Central memory CD4-positive, alpha-beta T cell (primary cell): ENCODE measurements around the gene SLC24A3.
"Not testable (repeated sequence)": the region's sequence is repeated elsewhere in the genome, so short reads cannot be mapped to it uniquely, and the experiment has no call there.

Experiments used
- DNase-seq: peaks from one replicate; pipeline ENCODE4 v3.0.0; 2022

Gene SLC24A3

GRCh38 chr20:19730706-19731105 lies 518.3 kb downstream of the SLC24A3 start:
- no peak for DNase-seq

DNA sequence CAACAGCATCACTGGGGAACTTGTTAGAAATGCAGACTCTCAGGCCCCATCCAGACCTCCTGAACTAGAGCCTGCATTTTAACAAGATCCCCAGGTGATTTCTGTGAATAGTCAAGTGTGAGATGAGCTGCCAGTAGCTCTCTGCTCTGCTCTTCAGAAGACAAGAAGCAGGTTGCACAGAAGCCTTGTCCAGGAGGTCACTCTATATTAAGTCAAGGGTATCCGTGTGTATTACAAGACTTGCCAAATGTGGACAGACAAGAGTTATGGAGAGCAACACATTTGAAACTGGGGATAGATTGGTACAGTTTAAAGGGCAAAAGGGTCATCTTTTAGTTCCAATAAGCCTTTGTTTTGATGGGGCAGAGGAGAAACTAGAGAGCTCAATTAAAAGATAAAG lies 522.4 kb downstream of the SLC24A3 start:
- DNase-seq, result no peak

DNA sequence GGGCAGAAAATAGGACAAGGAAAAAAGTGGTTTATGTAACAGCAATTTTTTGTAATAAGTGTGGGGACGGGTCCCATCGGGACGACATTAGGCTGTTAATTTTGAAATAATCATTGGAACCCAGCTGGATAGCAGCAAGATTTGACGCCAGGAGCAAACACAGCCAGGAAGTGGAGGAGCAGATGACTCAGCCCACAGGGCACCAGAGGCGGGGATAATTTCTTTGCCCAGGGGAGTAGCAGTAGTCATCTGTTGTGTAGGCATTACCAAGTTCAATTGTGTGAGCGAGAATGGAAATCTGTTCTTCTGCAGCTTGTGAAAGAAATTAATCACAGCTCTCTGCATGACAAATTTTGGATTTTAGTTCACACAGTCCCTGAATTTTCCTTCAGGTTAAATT lies 523.0 kb downstream of the SLC24A3 start:
- DNase-seq, result no peak

GRCh38 chr20:19737025-19737424 lies 524.6 kb downstream of the SLC24A3 start:
- no peak for DNase-seq

GRCh38 chr20:19738951-19739350 lies 526.5 kb downstream of the SLC24A3 start:
- no peak for DNase-seq

GRCh38 chr20:19739351-19739750 lies 526.9 kb downstream of the SLC24A3 start:
- no peak for DNase-seq

DNA sequence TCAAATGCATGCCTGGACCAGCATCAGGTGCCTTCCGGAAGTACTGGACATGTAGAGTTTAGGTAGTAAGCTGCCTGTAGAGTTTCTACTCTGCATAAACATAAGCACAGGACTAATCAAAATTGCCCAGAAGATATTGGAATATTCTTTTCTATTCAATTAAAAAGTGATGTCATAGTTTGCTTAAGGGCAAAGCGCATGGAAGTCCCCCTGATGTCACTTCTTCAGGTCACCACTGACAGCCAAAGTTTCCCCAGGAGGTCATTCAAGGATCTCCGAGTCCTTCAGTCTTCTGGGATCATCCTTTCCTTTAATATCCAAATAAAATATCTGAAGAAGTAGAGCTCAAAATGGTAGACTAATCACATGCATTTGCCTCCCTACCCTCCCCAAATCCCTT lies 528.1 kb downstream of the SLC24A3 start:
- DNase-seq, result no peak

- no peak for DNase-seq
Observed at GRCh38 chr20:19741924-19742323, 529.5 kb downstream of the SLC24A3 start.

DNA sequence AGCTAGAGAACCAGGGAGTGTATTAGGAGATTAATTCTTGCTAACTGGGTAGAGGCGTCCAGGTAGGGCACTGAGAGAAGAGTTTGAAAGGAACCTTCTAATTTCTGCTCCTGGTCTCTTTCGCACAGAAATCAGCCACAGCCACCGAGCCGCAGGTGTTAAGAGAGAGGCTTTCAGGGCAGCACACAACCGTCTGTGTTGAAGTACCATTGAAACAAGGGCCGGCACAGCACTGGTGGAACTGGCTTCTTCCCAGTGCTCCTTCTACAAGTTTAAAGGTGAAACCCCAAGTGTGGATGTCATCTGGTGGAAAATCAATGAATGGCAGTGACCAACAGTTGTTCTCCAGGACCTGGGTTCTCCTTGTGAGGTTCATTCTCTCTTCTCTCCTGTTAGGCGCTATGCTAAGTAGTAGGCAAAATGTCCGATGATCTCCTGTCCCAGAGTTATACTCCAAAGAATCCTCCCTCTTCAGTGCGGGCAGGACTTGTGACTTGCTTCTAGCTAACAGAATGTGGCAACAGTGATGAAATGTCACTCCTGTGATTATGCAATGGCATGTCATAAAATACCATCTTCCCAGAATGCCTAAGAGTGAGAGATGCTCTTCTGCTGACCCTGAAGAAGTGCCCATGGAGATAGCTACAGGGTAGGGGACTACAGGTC lies 530.7 kb downstream of the SLC24A3 start:
- DNase-seq, result no peak

DNA sequence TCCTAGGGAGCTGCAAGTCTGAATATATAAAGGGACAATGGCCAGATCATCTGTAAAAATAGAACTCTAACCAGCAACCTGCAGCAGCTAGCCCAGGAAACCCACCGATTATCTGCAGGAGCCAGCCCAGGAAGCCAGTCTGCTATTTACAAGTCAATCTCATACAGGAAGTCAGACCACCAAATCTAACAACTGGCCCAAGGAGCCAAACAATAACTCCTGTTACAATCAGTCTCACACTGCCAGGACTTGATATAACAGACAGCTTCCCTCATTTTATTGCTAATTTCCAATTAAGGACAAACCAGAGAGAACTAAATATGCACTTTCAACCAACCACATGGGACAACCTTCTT lies 531.2 kb downstream of the SLC24A3 start:
- no peak for DNase-seq

DNA sequence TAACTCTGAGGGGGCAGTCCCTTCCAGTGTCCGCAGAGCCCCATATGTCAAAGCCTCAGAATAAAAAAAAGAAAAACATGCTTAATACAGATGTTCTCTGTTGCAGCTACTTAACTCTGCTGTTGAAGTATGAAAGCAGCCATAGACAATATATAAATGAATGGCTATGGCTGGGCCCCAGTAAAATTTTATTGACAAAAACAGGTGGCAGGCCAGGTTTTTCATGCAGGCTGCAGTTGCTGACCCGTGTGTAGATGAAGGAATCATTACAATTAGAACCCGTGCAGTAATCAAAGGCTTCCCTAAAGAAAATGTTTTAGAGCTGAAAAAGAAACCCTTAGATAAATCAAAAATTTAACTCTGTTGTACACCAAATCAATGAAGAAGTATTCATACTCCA lies 532.7 kb downstream of the SLC24A3 start:
- no peak for DNase-seq

- DNase-seq, result no peak
Observed at GRCh38 chr20:19745584-19745983, 533.1 kb downstream of the SLC24A3 start.

DNA sequence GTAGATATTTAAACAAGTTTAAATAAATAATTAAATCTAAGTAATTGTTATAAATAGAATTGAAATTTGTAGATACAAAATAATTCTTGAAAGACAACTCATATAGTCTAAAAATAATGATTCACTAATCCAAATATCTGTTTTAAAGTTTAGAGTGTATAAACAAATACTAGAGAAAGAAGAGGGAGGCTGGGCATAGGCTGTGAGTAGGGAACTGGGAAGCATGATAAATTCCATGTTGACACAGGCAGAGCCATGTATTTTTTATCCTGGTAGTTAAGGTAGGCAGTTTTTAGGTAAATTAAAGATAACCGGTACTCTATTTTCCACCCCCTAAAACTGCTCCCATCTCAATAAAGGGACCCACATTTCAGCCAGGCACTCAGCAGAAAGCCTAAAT lies 534.0 kb downstream of the SLC24A3 start:
- DNase-seq, result no peak

GRCh38 chr20:19747903-19748302 lies 535.5 kb downstream of the SLC24A3 start:
- no peak for DNase-seq

DNA sequence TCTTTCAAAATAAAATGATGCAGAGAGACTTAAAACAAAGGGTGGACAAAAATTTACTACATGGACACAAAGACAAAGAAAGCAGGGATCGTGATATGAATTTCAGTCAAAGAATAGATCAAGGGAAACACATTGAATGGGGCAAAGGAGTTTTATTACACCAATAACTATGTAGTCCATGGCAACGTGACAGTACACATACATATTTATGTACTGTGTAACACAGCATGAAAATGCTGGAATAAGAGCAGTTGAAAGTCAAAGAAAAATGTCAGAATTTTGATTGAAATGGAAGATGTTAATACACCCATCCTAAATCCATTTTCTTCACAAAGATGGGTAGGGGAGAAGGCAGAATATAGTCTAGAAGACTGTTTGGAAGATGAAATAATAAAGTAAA lies 536.2 kb downstream of the SLC24A3 start:
- no peak for DNase-seq

DNA sequence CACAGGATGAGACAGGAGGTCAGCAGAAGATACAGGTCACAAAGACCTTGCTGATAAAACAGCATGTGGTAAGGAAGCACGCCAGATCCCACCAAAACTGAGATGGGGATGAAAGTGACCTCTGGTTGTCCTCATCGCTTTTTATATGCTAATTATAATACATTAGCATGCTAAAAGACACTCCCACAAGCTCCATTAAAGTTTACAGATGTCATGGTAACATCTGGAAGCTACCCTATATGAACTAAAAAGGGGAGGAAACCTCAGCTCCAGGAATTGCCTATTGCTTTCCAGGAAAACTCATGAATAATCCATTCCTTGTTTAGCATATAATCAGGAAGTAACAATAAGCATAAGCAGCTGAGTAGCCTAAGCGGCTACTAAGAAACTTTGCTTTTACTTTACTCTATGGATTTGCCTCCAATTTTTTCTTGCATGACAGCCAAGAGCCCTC lies 537.2 kb downstream of the SLC24A3 start:
- DNase-seq, result no peak

DNA sequence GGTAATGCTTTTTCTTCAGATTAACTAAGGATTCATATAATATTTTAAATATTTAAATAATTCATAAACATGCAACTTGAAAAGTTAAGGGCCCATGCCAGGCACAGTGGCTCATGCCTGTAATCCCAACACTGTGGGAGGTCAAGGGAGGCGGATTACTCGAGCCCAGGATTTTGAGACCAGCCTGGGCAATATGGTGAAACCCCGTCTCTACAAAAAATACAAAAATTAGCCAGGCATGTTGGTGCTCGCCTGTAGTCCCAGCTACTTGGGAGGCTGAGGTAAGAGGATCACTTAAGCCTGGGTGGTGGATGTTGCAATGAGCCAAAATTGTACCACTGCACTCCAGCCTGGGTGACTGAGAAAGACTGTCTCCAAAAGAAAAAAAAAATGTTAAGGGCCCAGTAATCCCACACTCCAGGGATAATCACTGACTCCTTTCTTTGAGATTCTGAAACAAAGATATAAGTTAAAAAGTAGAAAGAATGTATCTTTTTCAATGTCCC lies 537.7 kb downstream of the SLC24A3 start:
- no peak for DNase-seq

GRCh38 chr20:19750907-19751636 lies 538.6 kb downstream of the SLC24A3 start:
- DNase-seq, result no peak

DNA sequence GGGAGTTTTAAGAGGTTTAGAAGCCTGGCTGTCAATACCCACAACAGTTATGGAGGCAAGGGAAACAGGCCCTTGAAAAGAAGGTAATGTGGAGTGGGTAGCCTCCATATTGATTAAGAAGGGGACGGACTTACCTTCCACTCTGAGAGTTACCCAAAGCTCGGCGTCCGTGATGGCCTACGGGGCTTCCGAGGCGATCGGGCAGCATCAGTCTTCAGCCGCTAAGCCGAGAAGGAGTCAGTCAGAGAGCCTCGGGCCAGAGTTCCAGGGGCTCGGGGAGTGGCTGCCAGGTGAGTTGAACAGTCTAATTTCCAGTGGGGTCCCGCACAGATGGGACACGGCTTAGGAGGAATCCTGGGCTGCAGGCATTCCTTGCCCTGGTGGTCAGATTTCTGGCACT lies 541.8 kb downstream of the SLC24A3 start:
- DNase-seq, result not testable (repeated sequence)

GRCh38 chr20:19756761-19757486 lies 544.5 kb downstream of the SLC24A3 start:
- no peak for DNase-seq

DNA sequence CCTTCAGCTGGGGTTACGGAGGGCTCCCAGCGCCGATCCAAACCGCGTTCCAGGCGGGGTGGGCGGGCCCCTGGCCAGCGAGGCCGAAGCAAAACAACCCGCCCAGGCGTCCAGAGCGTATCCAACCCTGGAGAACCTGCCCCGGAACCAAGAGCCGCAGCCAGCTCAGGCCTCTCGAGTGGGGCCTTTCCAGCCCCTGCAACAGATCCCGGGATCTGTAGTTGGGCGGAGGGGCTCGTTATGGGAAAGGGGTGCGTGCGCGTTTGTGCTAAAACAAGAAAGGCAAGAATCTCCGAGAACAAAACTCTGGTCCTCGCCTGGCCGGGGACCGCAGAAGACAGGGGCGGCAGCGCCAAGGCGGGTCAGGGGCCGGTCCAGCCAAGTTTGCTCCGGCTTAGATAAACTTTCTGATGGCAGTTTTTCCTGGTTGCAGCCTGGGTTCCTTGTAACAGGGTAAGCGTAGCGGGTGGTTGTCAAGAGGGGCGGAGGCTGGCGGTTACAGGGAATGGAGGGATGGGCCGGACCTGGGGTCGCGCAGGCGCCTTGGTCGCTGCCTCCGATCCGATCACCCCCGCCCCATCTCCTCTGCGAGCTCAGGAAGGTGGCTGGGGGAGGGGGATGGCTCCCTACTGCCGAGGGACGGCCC lies 545.2 kb downstream of the SLC24A3 start:
- no peak for DNase-seq

DNA sequence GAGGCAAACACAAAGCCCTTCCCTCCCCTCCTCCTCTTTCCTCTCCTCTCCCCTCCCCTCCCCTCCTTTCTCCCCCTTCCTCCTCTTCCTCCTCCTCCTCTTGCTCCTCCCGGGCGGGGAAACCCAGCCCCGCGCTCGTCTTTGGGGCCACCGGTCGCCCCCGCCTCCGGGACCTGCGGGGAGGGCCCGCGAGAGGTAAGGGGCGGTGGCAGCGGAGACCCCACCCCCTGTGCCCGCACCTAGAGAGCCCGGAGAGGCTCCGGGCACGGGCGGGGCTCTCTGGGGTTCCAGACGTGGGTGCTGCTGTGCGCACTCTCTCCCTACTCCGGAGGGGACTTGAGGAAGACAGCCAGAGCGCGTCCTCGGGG lies 545.7 kb downstream of the SLC24A3 start, which contains the start of gene RIN2:
TSS of gene RIN2 (plus strand) at position 126 of the 368 bp plus-strand sequence. CDS start 131,344 bp downstream, outside the sequence.
- no peak for DNase-seq
